ENCODE data around the gene ATP13A2. TPM values are rescaled to one million over a fixed set of nuclear protein-coding genes. Genes with fewer than 3 reads are reported as not detected.
A peak's percentile ranks its signal among the peaks of the same experiment; 100 is the strongest.
"Not testable (repeated sequence)": the region's sequence is repeated elsewhere in the genome, so short reads cannot be mapped to it uniquely, and the experiment has no call there.

The ATP13A2 gene
- total RNA-seq, 1 donor from 2014 or later: 37.7 TPM

DNA sequence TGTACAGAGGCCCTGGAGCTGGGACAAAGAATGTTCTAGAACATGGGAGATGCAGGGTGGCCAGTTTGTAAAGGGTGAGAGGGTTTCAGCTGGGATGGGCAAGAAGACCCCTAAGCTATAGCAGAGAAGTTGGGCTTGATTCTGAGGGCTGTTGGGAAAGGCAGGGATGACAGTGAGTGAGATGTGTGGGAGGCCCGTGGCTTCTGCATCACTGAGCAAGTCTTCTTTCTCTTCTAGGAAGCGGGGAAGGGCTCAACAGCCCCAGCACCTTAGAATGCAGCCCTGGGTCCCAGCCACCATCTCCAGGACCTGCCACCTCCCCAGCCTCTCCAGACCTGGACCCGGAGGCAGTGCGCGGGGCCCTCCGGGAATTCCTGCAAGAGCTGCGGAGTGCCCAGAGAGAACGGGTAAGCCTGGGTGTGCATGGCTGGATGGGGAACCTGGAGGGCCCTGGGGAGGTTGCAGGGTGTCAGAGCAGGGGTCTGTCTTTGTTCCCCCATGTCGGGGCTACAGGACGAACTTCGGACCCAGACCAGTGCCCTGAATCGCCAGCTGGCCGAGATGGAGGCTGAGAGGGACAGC, 46.2 kb downstream of the ATP13A2 start:
- DNase-seq (ENCODE audit: low spot score): no peak

DNA sequence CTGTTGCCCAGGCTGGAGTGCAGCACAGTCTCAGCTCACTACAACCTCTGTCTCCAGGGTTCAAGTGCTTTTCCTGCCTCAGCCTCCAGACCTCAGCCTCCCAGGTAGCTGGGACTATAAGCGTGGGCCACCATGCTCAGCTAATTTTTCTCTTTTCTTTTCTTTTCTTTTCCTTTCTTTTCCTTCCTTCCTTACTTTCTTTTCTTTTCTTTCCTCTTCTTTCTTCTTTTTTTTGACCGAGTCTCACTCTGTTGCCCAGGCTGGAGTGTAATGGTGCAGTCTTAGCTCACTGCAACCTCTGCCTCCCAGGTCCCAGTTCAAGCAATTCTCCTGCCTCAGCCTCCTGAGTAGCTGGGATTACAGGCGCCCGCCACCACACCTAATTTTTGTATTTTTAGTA, 47.6 kb downstream of the ATP13A2 start:
- DNase-seq (ENCODE audit: low spot score): not testable (repeated sequence)

DNA sequence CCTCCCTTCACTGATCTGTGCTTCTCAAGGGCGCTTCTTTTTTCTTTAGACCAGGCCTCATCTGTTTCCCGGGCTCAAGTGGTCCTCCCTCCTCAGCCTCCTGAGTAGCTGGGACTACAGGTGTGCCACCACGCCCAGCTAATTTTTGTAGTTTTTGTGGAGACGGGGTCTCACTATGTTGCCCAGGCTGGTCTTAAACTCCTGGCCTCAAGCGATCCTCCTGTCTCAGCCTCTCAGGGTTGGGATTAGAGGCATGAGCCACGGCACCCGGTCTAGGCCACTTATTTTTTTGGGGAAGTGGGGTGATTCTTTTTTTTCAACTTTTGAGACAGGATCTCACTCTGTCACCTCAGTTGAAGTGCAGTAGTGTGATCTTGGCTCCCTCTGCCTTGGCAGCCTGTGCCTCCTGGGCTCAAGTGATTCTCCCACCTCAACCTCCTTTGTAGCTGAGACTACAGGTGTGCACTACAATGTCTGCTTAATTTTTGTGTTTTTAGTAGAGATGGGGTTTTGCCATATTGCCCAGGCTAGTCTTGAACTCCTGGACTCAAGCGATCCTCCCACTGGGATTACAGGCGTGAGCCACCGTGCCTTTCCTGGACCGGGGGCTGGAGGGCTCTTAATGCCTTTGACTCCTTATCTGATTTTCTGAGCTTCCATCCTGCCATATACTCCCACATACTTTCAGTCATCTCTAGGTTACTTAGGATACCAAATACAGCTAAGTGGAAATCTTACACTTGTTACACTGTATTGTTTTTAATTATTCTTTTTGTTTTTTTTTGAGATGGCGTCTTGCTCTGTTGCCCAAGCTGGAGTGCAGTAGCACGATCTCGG, 50.2 kb downstream of the ATP13A2 start:
- no peak for DNase-seq (ENCODE audit: low spot score)

DNA sequence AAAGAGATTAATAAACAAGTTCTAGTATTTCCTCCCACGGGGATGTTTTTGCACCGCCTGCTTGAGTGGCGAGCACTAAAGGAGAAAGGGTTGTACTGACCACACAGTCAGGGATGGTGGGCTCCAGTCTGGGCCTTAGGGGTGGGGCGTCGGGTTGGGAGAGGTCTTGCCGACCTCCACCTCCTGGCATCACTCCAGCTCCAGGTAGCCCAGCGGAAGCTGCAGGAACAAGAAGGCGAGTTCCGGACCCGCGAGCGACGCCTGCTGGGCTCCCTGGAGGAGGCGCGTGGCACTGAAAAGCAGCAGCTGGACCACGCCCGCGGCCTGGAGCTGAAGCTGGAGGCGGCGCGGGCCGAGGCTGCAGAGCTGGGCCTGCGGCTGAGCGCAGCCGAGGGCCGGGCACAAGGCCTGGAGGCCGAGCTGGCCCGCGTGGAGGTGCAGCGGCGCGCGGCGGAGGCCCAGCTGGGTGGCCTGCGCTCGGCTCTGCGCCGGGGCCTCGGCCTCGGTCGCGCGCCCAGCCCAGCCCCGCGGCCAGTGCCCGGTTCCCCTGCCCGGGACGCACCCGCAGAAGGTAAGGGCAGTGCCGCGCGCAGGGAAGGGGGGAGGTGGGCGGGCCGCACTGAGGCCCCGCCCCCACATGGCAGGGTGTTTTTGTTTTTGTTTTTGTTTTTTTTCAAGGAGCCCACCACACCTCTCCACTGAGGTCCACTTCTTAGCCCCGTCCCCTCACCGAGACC, 51.0 kb downstream of the ATP13A2 start:
- peak; percentile 95 for DNase-seq (ENCODE audit: low spot score)

DNA sequence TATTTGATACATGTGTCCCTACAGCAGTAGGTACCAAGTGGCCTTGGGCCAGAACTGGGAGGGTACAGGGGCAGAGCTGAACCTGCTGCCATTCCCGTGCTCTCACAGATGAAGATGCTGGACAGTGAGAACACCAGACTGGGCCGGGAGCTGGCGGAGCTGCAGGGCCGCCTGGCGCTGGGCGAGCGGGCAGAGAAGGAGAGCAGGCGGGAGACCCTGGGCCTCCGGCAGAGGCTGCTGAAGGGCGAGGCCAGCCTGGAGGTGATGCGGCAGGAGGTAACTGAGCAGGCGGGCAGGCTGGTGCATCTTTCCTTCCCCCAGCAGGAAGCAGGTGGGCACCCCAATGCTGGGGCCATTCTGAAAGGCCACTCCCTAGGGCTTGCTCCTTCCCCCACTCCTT, 53.3 kb downstream of the ATP13A2 start:
- DNase-seq (ENCODE audit: low spot score): no peak

DNA sequence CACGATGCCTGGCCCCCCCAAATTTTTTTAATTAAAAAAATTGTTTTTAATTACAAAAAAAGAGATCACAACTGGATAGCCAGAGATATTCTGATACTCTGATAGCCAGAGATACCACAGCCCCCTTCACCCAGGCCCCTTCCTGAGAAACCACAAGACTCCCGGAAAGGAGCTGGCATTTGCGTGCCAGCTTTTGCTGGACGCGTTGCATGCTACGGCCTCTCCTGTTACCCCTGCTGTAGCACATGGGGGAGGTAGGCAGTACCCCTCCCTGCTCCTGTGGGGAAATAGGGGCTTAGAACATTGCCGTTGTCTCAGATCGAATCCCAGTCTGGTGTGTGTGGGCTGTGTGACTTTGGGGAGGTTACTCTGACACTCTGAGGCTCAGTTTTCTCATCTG, 54.0 kb downstream of the ATP13A2 start:
- no peak for DNase-seq (ENCODE audit: low spot score)

DNA sequence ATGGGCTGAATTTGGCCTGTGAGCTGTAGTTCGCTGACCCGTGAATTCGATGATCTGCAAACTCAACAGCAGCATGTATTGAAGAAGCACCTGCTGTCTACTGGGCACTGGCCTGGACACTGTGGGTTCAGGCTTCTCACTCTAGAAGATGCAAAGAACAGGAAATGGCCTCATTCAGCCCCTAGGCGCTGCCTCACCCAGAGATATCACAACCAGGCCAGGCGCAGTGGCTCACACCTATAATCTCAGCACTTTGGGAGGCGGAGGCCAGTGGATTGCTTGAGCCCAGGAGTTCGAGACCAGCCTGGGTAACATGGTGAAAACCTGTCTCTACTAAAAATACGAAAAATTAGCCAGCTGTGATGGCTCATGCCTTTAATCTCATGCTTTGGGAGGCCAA, 55.0 kb downstream of the ATP13A2 start:
- DNase-seq (ENCODE audit: low spot score): no peak

DNA sequence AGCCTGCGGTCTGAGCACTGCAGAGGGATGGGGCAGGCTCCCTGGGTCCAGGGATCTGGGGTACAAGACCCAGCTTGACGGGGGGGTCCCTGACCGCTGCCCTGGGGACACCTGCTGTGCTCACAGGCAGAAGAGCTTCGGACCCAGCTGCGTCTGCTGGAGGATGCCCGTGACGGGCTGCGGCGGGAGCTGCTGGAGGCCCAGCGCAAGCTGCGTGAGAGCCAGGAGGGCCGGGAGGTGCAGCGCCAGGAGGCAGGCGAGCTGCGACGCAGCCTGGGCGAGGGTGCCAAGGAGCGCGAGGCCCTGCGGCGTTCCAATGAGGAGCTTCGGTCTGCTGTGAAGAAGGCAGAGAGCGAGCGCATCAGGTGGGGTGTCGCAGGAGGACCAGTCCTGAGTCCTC, 56.5 kb downstream of the ATP13A2 start:
- no peak for DNase-seq (ENCODE audit: low spot score)

DNA sequence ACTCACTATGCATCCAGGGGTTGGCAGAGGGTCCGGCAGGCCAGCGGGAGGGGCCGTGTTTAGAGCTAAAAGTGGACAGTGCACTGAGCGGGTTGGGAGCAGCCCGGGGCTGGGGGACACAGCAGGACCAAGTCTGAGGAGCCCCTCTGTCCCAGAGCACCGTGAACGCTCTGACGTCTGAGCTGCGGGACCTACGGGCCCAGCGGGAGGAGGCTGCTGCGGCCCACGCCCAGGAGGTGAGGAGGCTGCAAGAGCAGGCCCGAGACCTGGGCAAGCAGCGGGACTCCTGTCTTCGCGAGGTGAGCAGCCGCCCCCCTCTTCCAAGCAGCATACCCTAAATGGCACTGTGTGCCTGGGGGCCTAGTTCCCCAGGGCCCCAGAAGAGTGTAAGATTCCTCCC, 57.1 kb downstream of the ATP13A2 start:
- no peak for DNase-seq (ENCODE audit: low spot score)

DNA sequence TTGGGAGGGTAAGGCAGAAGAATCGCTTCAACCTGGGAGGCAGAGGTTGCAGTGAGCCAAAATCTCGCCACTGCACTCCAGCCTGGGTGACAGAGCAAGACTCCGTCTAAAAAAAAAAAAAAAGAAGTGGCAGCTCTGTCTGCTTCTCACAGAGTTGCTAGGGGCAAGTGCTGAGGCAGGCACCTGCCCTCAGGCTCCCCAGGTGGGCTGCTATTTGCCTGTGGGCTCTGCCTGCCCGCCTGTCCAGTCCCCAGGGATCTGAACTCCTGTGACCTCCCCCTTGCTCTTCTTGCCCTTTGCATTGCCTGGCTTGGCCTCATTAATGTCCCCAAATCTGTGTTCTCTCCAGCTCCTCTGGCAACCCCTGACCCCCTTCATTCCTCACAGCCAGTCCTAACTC, 59.4 kb downstream of the ATP13A2 start:
- DNase-seq (ENCODE audit: low spot score): not testable (repeated sequence)

DNA sequence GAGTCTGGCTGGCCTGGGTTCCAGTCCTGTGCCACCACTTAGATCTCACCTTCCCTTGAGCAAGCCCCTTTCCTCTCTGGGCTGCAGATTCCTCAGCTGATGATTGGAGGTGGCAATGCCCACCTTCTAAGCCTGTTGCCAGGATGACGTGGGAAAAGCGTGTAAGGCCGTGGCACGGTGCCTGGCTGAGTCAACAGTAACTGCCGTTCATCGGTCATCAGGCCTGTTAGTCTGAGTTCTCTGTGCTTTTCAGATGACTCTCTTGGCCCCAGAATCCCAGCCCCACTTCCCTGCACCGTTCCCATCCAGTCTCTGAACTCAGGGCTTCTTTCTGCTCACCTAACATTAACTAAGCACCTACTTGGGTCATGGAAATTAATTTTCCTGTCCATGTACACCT, 62.7 kb downstream of the ATP13A2 start:
- not testable (repeated sequence) for DNase-seq (ENCODE audit: low spot score)

DNA sequence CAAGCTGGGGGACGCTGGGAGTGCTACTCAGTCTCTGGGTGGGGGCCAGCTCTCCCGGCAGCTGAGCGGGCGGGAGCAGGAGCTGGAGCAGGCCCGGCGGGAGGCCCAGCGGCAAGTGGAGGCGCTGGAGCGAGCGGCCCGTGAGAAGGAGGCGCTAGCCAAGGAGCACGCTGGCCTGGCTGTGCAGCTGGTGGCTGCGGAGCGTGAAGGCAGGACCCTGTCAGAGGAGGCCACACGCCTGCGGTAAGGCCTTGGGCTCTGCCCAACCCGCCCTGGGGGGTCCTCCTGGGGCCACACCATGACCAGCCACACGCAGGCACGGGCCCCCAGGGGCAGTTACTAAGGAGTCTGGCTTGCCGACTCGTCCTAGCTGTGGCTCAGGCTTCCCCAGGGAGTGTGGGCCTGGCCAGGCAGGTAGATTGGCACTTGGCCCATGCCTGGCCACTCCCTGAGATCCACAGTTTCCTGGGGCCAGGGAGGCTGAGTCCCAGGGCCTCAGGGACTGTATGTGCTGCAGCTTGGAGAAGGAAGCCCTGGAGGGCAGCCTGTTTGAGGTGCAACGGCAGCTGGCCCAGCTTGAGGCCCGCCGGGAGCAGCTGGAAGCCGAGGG, 63.3 kb downstream of the ATP13A2 start:
- not testable (repeated sequence) for DNase-seq (ENCODE audit: low spot score)

DNA sequence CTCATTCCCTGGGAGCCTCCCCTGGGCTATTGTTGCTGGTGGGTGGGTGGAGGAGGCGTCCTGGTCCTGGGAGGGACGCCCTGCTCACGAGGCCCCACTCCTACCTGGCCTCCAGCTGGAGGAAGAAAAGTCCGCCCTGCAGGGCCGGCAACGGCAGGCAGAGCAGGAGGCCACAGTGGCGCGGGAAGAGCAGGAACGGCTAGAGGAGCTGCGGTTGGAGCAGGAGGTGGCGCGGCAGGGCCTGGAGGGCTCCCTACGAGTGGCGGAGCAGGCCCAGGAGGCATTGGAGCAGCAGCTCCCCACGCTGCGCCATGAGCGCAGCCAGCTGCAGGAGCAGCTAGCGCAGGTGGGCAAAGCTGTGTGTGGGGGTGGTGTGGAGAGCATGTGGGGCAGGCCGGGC, 65.1 kb downstream of the ATP13A2 start:
- no peak for DNase-seq (ENCODE audit: low spot score)

DNA sequence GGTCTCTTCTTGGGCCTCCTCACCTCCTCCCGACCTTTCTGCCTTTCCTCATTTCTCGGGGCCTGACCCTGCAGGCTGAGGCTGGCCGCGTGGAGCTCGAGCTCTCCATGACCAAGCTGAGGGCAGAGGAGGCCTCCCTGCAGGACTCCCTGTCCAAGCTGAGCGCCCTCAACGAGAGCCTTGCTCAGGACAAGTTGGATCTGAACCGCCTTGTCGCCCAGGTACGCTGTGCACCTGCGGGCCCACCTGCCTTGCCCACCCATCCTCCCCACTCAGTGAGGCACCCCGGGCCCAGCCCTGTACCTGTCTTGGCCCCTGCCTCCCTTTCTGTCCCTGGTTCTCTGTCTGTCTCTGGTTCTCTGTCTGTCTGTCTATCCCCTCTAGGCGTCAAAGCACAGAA, 65.5 kb downstream of the ATP13A2 start:
- DNase-seq (ENCODE audit: low spot score): not testable (repeated sequence)

DNA sequence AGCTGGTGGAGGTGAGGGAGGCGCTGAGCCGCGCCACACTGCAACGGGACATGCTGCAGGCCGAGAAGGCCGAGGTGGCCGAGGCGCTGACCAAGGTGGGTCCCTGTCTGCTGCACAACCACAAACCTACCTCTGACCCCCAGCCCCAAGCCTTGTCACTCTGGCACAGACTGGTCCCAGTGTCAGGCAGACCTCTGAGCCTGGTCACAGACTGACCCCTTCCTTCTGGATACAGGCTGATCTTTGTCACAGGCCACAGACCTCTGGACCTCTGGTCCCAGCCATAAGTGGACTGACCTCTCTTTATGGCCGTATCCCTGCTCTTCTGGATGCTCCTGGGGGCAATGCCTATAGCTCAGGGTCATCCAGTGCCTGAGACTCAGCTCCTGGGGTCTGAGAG, 66.2 kb downstream of the ATP13A2 start:
- DNase-seq (ENCODE audit: low spot score): not testable (repeated sequence)

DNA sequence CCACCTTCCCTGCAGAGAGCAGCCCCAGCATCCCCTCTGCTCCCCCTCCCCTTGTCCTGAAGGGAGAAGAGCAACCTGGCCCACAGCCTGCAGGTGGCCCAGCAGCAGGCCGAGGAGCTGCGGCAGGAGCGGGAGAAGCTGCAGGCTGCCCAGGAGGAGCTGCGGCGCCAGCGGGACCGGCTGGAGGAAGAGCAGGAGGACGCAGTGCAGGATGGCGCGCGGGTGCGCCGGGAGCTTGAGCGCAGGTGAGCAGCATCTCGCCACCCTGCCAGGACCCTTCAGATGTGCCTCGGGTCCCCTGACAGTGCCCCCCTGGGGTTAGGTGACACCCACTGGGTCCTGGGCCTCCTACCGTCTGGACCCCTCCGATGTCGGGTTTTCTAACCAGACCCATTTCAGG, 67.7 kb downstream of the ATP13A2 start:
- no peak for DNase-seq (ENCODE audit: low spot score)

DNA sequence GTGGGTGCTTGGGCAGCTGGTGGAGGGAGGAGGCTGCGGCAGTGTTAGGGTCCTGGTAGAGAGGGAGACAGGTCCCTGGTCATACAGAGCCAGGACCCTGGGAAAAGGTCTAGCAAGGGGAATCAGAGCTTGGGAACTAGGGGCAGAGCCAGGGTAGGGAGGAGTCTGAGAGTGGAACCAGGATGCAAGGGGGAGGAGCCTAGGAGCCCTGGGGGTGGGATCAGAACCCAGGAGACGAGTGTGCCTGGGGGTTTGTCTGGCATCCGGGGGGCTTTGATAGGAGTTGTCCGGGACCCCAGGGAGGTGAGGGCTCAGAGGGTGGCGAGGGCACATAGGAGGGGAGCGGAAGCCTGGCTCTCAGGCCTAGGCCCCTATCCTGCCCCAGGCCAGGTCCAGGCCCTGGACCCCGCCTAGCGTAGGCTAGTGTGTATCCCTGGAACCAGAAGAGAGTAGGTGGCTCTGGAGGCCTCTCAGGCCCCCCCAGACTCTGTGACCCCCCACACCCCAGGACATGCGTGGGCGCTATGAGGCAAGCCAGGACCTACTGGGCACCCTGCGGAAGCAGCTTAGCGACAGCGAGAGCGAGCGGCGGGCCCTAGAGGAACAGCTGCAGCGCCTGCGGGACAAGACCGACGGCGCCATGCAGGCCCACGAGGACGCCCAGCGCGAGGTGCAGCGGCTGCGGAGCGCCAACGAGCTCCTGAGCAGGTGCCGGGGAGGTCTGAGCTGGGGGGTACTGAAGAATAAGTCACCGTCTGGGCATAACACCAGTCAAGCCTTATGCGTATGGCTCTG, 72.1 kb downstream of the ATP13A2 start:
- not testable (repeated sequence) for DNase-seq (ENCODE audit: low spot score)

DNA sequence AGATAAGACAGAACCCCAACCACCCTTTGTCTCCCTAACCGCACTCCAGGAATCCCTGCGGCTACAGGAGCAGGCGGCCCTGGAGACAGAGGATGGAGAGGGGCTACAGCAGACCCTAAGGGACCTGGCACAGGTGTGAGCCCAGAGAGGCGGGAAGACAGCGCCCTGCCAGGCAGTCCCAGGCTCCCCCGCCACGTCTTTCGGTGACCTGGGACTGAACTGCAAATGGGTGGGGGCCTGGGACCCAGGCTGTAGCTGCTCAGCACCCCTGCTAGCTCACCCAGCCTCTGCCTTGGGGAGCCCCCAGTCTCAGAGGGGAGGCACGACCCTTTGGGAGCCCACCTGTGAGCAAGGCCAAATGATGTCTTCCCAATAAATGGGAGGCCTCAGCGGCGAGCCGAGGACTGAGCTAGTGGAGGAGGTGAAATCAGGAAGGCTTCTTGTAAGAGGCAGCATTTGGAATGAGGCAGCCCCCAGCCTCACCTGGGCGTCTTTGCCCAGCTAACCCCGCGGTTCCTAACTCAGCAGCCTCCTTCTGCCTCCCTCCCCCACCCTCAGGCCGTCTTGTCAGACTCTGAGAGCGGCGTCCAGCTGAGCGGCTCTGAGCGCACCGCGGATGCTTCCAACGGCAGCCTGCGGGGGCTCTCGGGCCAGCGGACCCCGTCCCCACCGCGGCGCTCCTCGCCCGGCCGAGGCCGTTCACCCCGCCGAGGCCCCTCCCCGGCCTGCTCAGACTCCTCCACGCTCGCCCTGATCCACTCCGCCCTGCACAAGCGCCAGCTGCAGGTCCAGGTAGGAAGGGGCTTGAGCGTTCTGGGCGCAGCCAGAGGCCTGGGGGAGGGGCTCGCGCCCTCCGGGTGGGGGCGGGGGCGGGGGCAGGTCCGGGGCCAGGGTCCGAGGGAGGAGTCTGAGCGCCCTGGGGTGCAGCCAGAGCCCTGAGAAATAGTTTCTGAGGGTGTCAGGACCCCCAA, 73.1 kb downstream of the ATP13A2 start:
- DNase-seq (ENCODE audit: low spot score): no peak

DNA sequence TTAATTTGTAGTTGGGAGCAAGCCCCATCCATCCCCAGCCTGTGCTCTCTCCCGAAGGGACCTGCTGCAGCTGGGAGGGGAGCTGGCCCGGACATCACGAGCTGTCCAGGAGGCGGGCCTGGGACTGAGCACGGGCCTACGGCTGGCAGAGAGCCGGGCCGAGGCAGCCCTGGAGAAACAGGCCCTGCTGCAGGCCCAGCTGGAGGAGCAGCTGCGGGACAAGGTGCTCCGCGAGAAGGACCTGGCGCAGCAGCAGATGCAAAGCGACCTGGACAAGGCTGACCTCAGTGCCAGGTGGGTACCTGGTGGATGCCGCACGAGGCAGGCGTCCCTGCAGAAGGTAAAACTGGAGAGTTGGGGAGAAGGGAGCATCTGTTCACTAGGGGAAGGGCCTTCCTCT, 75.1 kb downstream of the ATP13A2 start:
- DNase-seq (ENCODE audit: low spot score): not testable (repeated sequence)

Data from mesenteric fat pad (tissue), 1 donor.